Stimulated activated CD8-positive, alpha-beta memory T cell treated with anti-CD3 and anti-CD28 coated beads, Interleukin-4, amount 100 ng/mL, for 4 hours (primary cell): ENCODE measurements around the gene OR5V1.
"Not testable (repeated sequence)": the region's sequence is repeated elsewhere in the genome, so short reads cannot be mapped to it uniquely, and the experiment has no call there.

Source experiments
- DNase-seq, 2 donors: peaks; one replicate each; pipeline ENCODE4 v3.0.0-alpha.2; 2020; ENCODE audit warnings: low read depth in 2 of 2, low spot score in 1 of 2

OR5V1 gene

GRCh38 chr6:29368765-29369164 is at the start of gene OR5V1:
TSS of gene OR5V1 (minus strand) at chr6:29368865. CDS start at chr6:29356195, 12,670 bp downstream.
- DNase-seq = no peak

- no peak for DNase-seq
Observed at GRCh38 chr6:29414588-29414987, 45.9 kb upstream of the OR5V1 start, which contains the start of gene OR12D1. TSS of gene OR12D1 (plus strand) at chr6:29414928.

- DNase-seq = no peak
Observed at GRCh38 chr6:29403801-29404200, 35.1 kb upstream of the OR5V1 start.

GRCh38 chr6:29399525-29399924 is 30.9 kb upstream of the OR5V1 start:
- DNase-seq = no peak

- no peak for DNase-seq
Observed at GRCh38 chr6:29395331-29395730, 26.7 kb upstream of the OR5V1 start, which contains the start of gene OR12D2. TSS of gene OR12D2 (plus strand) at chr6:29395631. CDS start at chr6:29396700, 1,069 bp downstream.

GRCh38 chr6:29388533-29388932 is 19.9 kb upstream of the OR5V1 start:
- no peak for DNase-seq

- no peak for DNase-seq
Observed at GRCh38 chr6:29376003-29376402, 7.3 kb upstream of the OR5V1 start.

GRCh38 chr6:29375191-29375590 is 6.5 kb upstream of the OR5V1 start, which contains the start of gene OR12D3:
TSS of gene OR12D3 (minus strand) at chr6:29375291. CDS start at chr6:29375287, 4 bp downstream.
- DNase-seq = no peak

- DNase-seq = no peak
Observed at GRCh38 chr6:29355603-29356002, 13.1 kb downstream of the OR5V1 start.

- DNase-seq = no peak
Observed at GRCh38 chr6:29354980-29355379, 13.7 kb downstream of the OR5V1 start.

GRCh38 chr6:29349348-29349747 is 19.3 kb downstream of the OR5V1 start:
- not testable (repeated sequence) for DNase-seq

GRCh38 chr6:29345380-29345779 is 23.3 kb downstream of the OR5V1 start:
- DNase-seq = no peak

- no peak for DNase-seq
Observed at GRCh38 chr6:29336269-29336668, 32.4 kb downstream of the OR5V1 start.

GRCh38 chr6:29332676-29333075 is 36.0 kb downstream of the OR5V1 start:
- DNase-seq = no peak

- no peak for DNase-seq
Observed at GRCh38 chr6:29325777-29326176, 42.9 kb downstream of the OR5V1 start.

- DNase-seq = not testable (repeated sequence)
Observed at GRCh38 chr6:29323332-29323731, 45.3 kb downstream of the OR5V1 start.

GRCh38 chr6:29319931-29320330 is 48.7 kb downstream of the OR5V1 start:
- no peak for DNase-seq
